ENCODE data around the gene COMMD4.

COMMD4 gene

GRCh38 chr15:75366163-75366562 is 30.3 kb downstream of the COMMD4 start:
- H3K36me3 ChIP-seq (ENCODE audit: low read length), result no peaks in the 10 kb centered on the region
- no peak overlapping the region for H3K4me2 ChIP-seq (ENCODE audit: low read depth, low read length, poor library complexity, severe bottlenecking)

GRCh38 chr15:75367006-75367405 is 31.1 kb downstream of the COMMD4 start:
- H3K36me3 ChIP-seq (ENCODE audit: low read length), result 0 out of 2 replicates have a peak, but pooled peaks cover 2% of the 10 kb centered on the region

More at GRCh38 chr15:75366163-75366562, 30.3 kb downstream of the COMMD4 start:
- Histone ChIP-seq H3K27me3 (ENCODE audit: low read length) (no peaks in the 10 kb centered on the region), H3K9me2 (replicated peaks; ENCODE audit: insufficient read depth, low read length) (no peaks in the 10 kb centered on the region), H3K79me2 (ENCODE audit: insufficient read depth, low read length) (no peaks in the 10 kb centered on the region), H3K4me3 (ENCODE audit: insufficient read depth, low read length, poor library complexity, severe bottlenecking) (no peak overlapping the region), H3K9ac (ENCODE audit: low read length) (no peak overlapping the region), H4K20me1 (ENCODE audit: low read depth, low read length) (no peaks in the 10 kb centered on the region), H2AFZ (ENCODE audit: low read depth, low read length, severe bottlenecking) (no peak overlapping the region), H3K9me3 (ENCODE audit: insufficient read depth, low read length) (no peaks in the 10 kb centered on the region), H3F3A (ENCODE audit: insufficient read depth) (peaks cover 27% of the 10 kb centered on the region), H3K27ac (ENCODE audit: low read depth, low read length) (no peak overlapping the region)
- TF ChIP-seq CTCF (IDR thresholded peaks at IDR 0.05; ENCODE audit: insufficient read depth, low read length, poor library complexity, severe bottlenecking) (no peak), EZH2phosphoT487 (conservative IDR thresholded peaks at IDR 0.05; ENCODE audit: low read length) (no peak)

GRCh38 chr15:75367406-75367912 is 31.6 kb downstream of the COMMD4 start:
- no peaks in the 10 kb centered on the region for H3K27me3 ChIP-seq (ENCODE audit: low read length)
- no peaks in the 10 kb centered on the region for H4K20me1 ChIP-seq (ENCODE audit: low read depth, low read length)
- peak overlapping the region; percentile 23; the same call in 1 of the 2 replicates for H3K27ac ChIP-seq (ENCODE audit: low read depth, low read length)
- no peaks in the 10 kb centered on the region for H3K9me3 ChIP-seq (ENCODE audit: insufficient read depth, low read length)
- H3K4me2 ChIP-seq (ENCODE audit: low read depth, low read length, poor library complexity, severe bottlenecking), result peak overlapping the region; percentile 85
- peak overlapping the region; percentile 76 for H3K9ac ChIP-seq (ENCODE audit: low read length)
- no peaks in the 10 kb centered on the region for H3K79me2 ChIP-seq (ENCODE audit: insufficient read depth, low read length)
- peaks cover 28% of the 10 kb centered on the region for H3F3A ChIP-seq (ENCODE audit: insufficient read depth)
- peak overlapping the region; percentile 71 for H3K4me3 ChIP-seq (ENCODE audit: insufficient read depth, low read length, poor library complexity, severe bottlenecking)
- 0 out of 2 replicates have a peak, but pooled peaks cover 2% of the 10 kb centered on the region for H3K36me3 ChIP-seq (ENCODE audit: low read length)
- H2AFZ ChIP-seq (ENCODE audit: low read depth, low read length, severe bottlenecking), result peak overlapping the region; percentile 62
- TF ChIP-seq EZH2phosphoT487 (conservative IDR thresholded peaks at IDR 0.05; ENCODE audit: low read length), result no peak
- TF ChIP-seq CTCF (IDR thresholded peaks at IDR 0.05; ENCODE audit: insufficient read depth, low read length, poor library complexity, severe bottlenecking), result no peak
- H3K9me2 ChIP-seq (replicated peaks; ENCODE audit: insufficient read depth, low read length), result no peaks in the 10 kb centered on the region

More at GRCh38 chr15:75367006-75367405, 31.1 kb downstream of the COMMD4 start:
- Histone ChIP-seq H3K79me2 (ENCODE audit: insufficient read depth, low read length) (no peaks in the 10 kb centered on the region), H3K9me2 (replicated peaks; ENCODE audit: insufficient read depth, low read length) (no peaks in the 10 kb centered on the region), H3K4me2 (ENCODE audit: low read depth, low read length, poor library complexity, severe bottlenecking) (peak overlapping the region; percentile 85), H4K20me1 (ENCODE audit: low read depth, low read length) (no peaks in the 10 kb centered on the region), H3K27ac (ENCODE audit: low read depth, low read length) (no peak overlapping the region), H3K9ac (ENCODE audit: low read length) (peak overlapping the region; percentile 76), H2AFZ (ENCODE audit: low read depth, low read length, severe bottlenecking) (no peak overlapping the region), H3F3A (ENCODE audit: insufficient read depth) (peaks cover 28% of the 10 kb centered on the region), H3K9me3 (ENCODE audit: insufficient read depth, low read length) (no peaks in the 10 kb centered on the region), H3K4me3 (ENCODE audit: insufficient read depth, low read length, poor library complexity, severe bottlenecking) (peak overlapping the region; percentile 71), H3K27me3 (ENCODE audit: low read length) (no peaks in the 10 kb centered on the region)
- TF ChIP-seq CTCF (IDR thresholded peaks at IDR 0.05; ENCODE audit: insufficient read depth, low read length, poor library complexity, severe bottlenecking), result no peak
